Measurements from ENCODE around the gene CD70. TPM values are rescaled to one million over a fixed set of nuclear protein-coding genes. Genes with fewer than 3 reads are reported as not detected.

Gene CD70
- polyA plus RNA-seq, 3 donors, result 0.12 TPM; not detected in 2

GRCh38 chr19:6588508-6589345 is 2.2 kb downstream of the CD70 start:
- Histone ChIP-seq H3K4me2 (replicated peaks; ENCODE audit: extremely low read depth, low read length, poor library complexity, severe bottlenecking) (peak overlapping the region; percentile 7), H3K36me3 (replicated peaks in 1 of 2; ENCODE audit: control insufficient read depth in 1 of 2, insufficient read depth in 2 of 2, low read length in 2 of 2) (no peaks in the 10 kb centered on the region), H4K20me1 (ENCODE audit: insufficient read depth, low read length) (no peaks in the 10 kb centered on the region), H3K4me1 (ENCODE audit: control insufficient read depth in 1 of 2, insufficient read depth in 2 of 2, low read length in 2 of 2) (peaks cover 39 to 60% of the 10 kb centered on the region in 2 donors), H3K4me3 (replicated peaks in 1 of 3; ENCODE audit: low read depth in 2 of 3, low read length in 3 of 3) (no peak overlapping the region), H3K79me2 (ENCODE audit: insufficient read depth, low read length) (no peaks in the 10 kb centered on the region), H3K9ac (ENCODE audit: insufficient read depth, low read length, poor library complexity, severe bottlenecking) (no peak overlapping the region), H3K27ac (ENCODE audit: low read depth in 1 of 2, low read length in 2 of 2) (no peak overlapping the region), H3K9me3 (replicated peaks in 1 of 2; ENCODE audit: control insufficient read depth in 1 of 2, insufficient read depth in 1 of 2, low read length in 2 of 2) (peaks cover 0 to 12% of the 10 kb centered on the region in 2 donors), H2AFZ (ENCODE audit: insufficient read depth, low read depth, low read length, poor library complexity, severe bottlenecking) (no peak overlapping the region), H3K27me3 (ENCODE audit: control insufficient read depth in 2 of 2, insufficient read depth in 2 of 2, low read length in 2 of 2) (peaks cover 56 to 72% of the 10 kb centered on the region in 2 donors)
- peaks cover 0 to 37% (median 20%) of the 10 kb centered on the region in 7 donors for H3K9me3 Mint-ChIP-seq
- intact Hi-C loops (cut with micrococcal nuclease), result no loop called here
- H3K4me3 Mint-ChIP-seq, result peak overlapping the region in 1 of 2 donors; percentile 93
- 3% methylated on average over 5 of the region's 20 CpGs for WGBS (ENCODE audit: insufficient coverage)
- TF ChIP-seq CTCF (IDR thresholded peaks at IDR 0.05), result no peak
- peaks cover 79 to 82% (median 80%) of the 10 kb centered on the region in 3 donors for H3K27me3 Mint-ChIP-seq (ENCODE audit: low read depth in 3 of 3)
- peak in 2 of 3 donors; percentile 31 to 38 for DNase-seq
- H3K36me3 Mint-ChIP-seq, result peaks cover 8 to 9% of the 10 kb centered on the region in 2 donors
- peak overlapping the region in 2 of 7 donors; percentile 20 to 33 for H3K27ac Mint-ChIP-seq
- peaks cover 61% of the 10 kb centered on the region for H3K4me1 Mint-ChIP-seq

DNA sequence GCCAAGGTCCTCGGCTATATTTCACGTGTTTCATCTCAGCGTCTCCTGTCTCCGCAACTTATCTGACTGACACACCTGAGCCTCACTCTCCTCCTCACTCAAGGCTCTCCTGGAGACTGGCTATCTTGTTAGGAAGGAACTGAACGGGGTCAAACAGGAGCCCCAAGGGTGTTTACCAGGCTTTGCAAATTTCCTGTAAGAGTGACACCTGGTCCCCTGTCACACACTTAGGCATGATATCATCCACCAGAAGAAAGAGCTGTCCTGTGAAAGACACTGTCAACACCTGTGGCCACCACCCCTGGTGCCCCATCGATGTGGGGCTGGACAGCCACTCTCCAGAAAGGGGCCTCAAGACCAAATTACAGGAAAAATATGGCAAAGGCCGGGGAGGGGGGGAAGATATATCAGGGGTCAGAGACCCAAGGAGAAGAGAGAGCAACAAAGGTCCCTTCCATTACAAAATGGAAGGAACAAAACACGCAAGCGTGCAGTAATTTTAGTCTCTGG is 2.9 kb downstream of the CD70 start:
- DNase-seq, result no peak
- peaks cover 53 to 68% of the 10 kb centered on the region in 2 donors for H3K27me3 ChIP-seq (ENCODE audit: control insufficient read depth in 2 of 2, insufficient read depth in 2 of 2, low read length in 2 of 2)

More for the DNA sequence above, 2.9 kb downstream of the CD70 start:
- Histone ChIP-seq H3K9ac (ENCODE audit: insufficient read depth, low read length, poor library complexity, severe bottlenecking) (no peak overlapping the region), H2AFZ (ENCODE audit: insufficient read depth, low read depth, low read length, poor library complexity, severe bottlenecking) (no peak overlapping the region), H3K36me3 (replicated peaks in 1 of 2; ENCODE audit: control insufficient read depth in 1 of 2, insufficient read depth in 2 of 2, low read length in 2 of 2) (no peaks in the 10 kb centered on the region), H3K4me3 (replicated peaks in 1 of 3; ENCODE audit: low read depth in 2 of 3, low read length in 3 of 3) (no peak overlapping the region), H3K4me1 (ENCODE audit: control insufficient read depth in 1 of 2, insufficient read depth in 2 of 2, low read length in 2 of 2) (peaks cover 39 to 60% of the 10 kb centered on the region in 2 donors), H4K20me1 (ENCODE audit: insufficient read depth, low read length) (no peaks in the 10 kb centered on the region), H3K27ac (ENCODE audit: low read depth in 1 of 2, low read length in 2 of 2) (no peak overlapping the region), H3K79me2 (ENCODE audit: insufficient read depth, low read length) (no peaks in the 10 kb centered on the region), H3K4me2 (replicated peaks; ENCODE audit: extremely low read depth, low read length, poor library complexity, severe bottlenecking) (peak overlapping the region; percentile 7), H3K9me3 (replicated peaks in 1 of 2; ENCODE audit: control insufficient read depth in 1 of 2, insufficient read depth in 1 of 2, low read length in 2 of 2) (peaks cover 0 to 12% of the 10 kb centered on the region in 2 donors)
- Mint-ChIP-seq H3K27me3 (ENCODE audit: low read depth in 3 of 3) (peaks cover 75 to 76% (median 75%) of the 10 kb centered on the region in 3 donors), H3K27ac (peak overlapping the region in 4 of 7 donors; percentile 31 to 64 (median 46)), H3K36me3 (peaks cover 8 to 9% of the 10 kb centered on the region in 2 donors), H3K4me3 (peak overlapping the region in 1 of 2 donors; percentile 82), H3K4me1 (peaks cover 59% of the 10 kb centered on the region), H3K9me3 (peaks cover 0 to 37% (median 20%) of the 10 kb centered on the region in 7 donors)
- TF ChIP-seq CTCF (IDR thresholded peaks at IDR 0.05), result no peak
- intact Hi-C loops (cut with micrococcal nuclease), result no loop called here
- WGBS (ENCODE audit: insufficient coverage), result 15% methylated on average over 5 of the region's 9 CpGs
